GM12878 (cell line): ENCODE data around the gene TOX2. TPM values are rescaled to one million over a fixed set of nuclear protein-coding genes. Genes with fewer than 3 reads are reported as not detected.

Source experiments
- ATAC-seq: fragments of 200-7000 bp; cut with Tn5 transposase; 3 replicates; pipeline ENCODE4 v1.9.1; 2020; ENCODE audit warnings: mild to moderate bottlenecking, moderate library complexity
- BruUV-seq: library from RNA; stranded (reverse); fragments of 400-500 nt; replicated peaks from 2 replicates; lab custom pipeline; 2021; lab: Mats Ljungman, UMichigan
- CTCF ChIA-PET: fragments of 300-600 bp; sonication (Branson Sonifier 250); formaldehyde crosslinking; extraction: SDS; loops from one replicate; lab custom pipeline; 2021; ENCODE audit warnings: inconsistent platforms; lab: Yijun Ruan, JAX
- POLR2A ChIA-PET: fragments of 350-600 bp; formaldehyde crosslinking; extraction: SDS; loops from one replicate; lab custom pipeline; 2021; ENCODE audit warnings: inconsistent platforms; lab: Charles Lee
- RAD21 ChIA-PET: fragments of 300-600 bp; sonication (Branson Sonifier 250); formaldehyde crosslinking; loops from one replicate; lab custom pipeline; 2023; ENCODE audit warnings: antibody characterized with exemption; ENCODE audit not compliant: unreplicated experiment; lab: Charles Lee
- SMC1A ChIA-PET: fragments of 300-600 bp; sonication (Branson Sonifier 250); formaldehyde crosslinking; loops from one replicate; lab custom pipeline; 2023; ENCODE audit not compliant: unreplicated experiment, uncharacterized antibody; lab: Charles Lee
- DNase-seq: peaks from one replicate; pipeline ENCODE4 v3.0.0-alpha.2; 2011; ENCODE audit warnings: low read depth, low spot score
- FAIRE-seq: peaks from 3 replicates; lab custom pipeline; 2011; peaks lifted over from hg19 to GRCh38; lab: Jason Lieb, UNC
- H2AFZ ChIP-seq: 2 replicates; pipeline ENCODE4 v1.6.0; 2011; ENCODE audit warnings: low read depth, low read length, control low read depth; ENCODE audit not compliant: control insufficient read depth
- H3K27ac ChIP-seq: 2 replicates; pipeline ENCODE4 v1.5.1; 2011; ENCODE audit warnings: control low read depth; ENCODE audit not compliant: control insufficient read depth, insufficient read depth
- H3K27me3 ChIP-seq, 2 experiments: replicated peaks in 1 of 2; 2 replicates each; pipeline versions ENCODE4 v1.6.0 to v1.6.1; 2011; ENCODE audit warnings: low read length in 1 of 2; ENCODE audit not compliant: control insufficient read depth in 2 of 2, insufficient read depth in 2 of 2
- H3K36me3 ChIP-seq, 2 experiments: 2 replicates each; pipeline ENCODE4 v1.5.1; 2011; ENCODE audit warnings: low read length in 1 of 2; ENCODE audit not compliant: control insufficient read depth in 2 of 2, insufficient read depth in 2 of 2
- H3K4me1 ChIP-seq: 2 replicates; pipeline ENCODE4 v1.6.1; 2011; ENCODE audit warnings: mild to moderate bottlenecking, low read length, moderate library complexity, mixed read lengths; ENCODE audit not compliant: control insufficient read depth, insufficient read depth
- H3K4me2 ChIP-seq: 2 replicates; pipeline ENCODE4 v1.6.0; 2011; ENCODE audit warnings: control low read depth; ENCODE audit not compliant: control insufficient read depth, insufficient read depth
- H3K4me3 ChIP-seq: fragments of 200-600 bp; sonication (generic); 2 replicates; pipeline ENCODE4 v1.5.1; 2016
- H3K79me2 ChIP-seq: 2 replicates; pipeline ENCODE4 v1.6.0; 2011; ENCODE audit warnings: low read length; ENCODE audit not compliant: control insufficient read depth, insufficient read depth
- H3K9ac ChIP-seq: 2 replicates; pipeline ENCODE4 v1.8.0; 2011; ENCODE audit warnings: low read length, control low read depth, mixed read lengths; ENCODE audit not compliant: control insufficient read depth, insufficient read depth
- H3K9me3 ChIP-seq: replicated peaks from 3 replicates; pipeline ENCODE4 v1.5.1; 2011; ENCODE audit warnings: mild to moderate bottlenecking, low read length; ENCODE audit not compliant: control insufficient read depth, insufficient read depth
- H4K20me1 ChIP-seq: 2 replicates; pipeline ENCODE4 v1.6.0; 2011; ENCODE audit not compliant: control insufficient read depth, insufficient read depth
- ASH2L ChIP-seq: fragments of 300-600, 200-600 bp; sonication (generic); IDR thresholded peaks from 2 replicates; pipeline ENCODE4 v1.6.1; 2017; ENCODE audit warnings: low read depth, mild to moderate bottlenecking, borderline replicate concordance
- EGR1 ChIP-seq, 2 experiments: IDR thresholded peaks; 1 replicate in 1 of 2; 2 replicates in 1 of 2; pipeline ENCODE4 v1.6.1; 2011 to 2012; ENCODE audit warnings: low read depth in 2 of 2, low read length in 2 of 2, borderline replicate concordance in 1 of 2, mild to moderate bottlenecking in 1 of 2, moderate library complexity in 1 of 2
- EP300 ChIP-seq, 2 experiments: fragments of 150-350 bp in 1 of 2; IDR thresholded peaks; 2 replicates each; pipeline ENCODE4 v1.6.1; 2011 to 2012; ENCODE audit warnings: low read depth in 2 of 2, low read length in 2 of 2, borderline replicate concordance in 1 of 2, improper control_type of control experiment in 1 of 2, inconsistent platforms in 1 of 2; ENCODE audit not compliant: control insufficient read depth in 1 of 2
- ETV6 ChIP-seq, 2 experiments: fragments of 450-650 bp in 1 of 2; IDR thresholded peaks in 1 of 2; conservative IDR thresholded peaks in 1 of 2; 2 replicates each; pipeline ENCODE4 v1.6.1; 2014; ENCODE audit warnings: antibody characterized with exemption in 1 of 2, borderline replicate concordance in 1 of 2, low read depth in 1 of 2, mild to moderate bottlenecking in 1 of 2, moderate library complexity in 1 of 2
- HDAC2 ChIP-seq: fragments of 200-600 bp; sonication (generic); IDR thresholded peaks from 2 replicates; pipeline ENCODE4 v1.6.1; 2017
- JUND ChIP-seq: IDR thresholded peaks from 2 replicates; pipeline ENCODE4 v1.6.1; 2012; ENCODE audit warnings: low read depth, mild to moderate bottlenecking, low read length, improper control_type of control experiment, moderate library complexity
- NRF1 ChIP-seq: conservative IDR thresholded peaks from 2 replicates; pipeline ENCODE4 v1.6.1; 2011; ENCODE audit warnings: mild to moderate bottlenecking, low read depth, low read length, improper control_type of control experiment
- POLR2AphosphoS5 ChIP-seq: IDR thresholded peaks from 2 replicates; pipeline ENCODE4 v1.6.1; 2011; ENCODE audit warnings: mild to moderate bottlenecking, low read length, inconsistent platforms
- RCOR1 ChIP-seq: conservative IDR thresholded peaks from 2 replicates; pipeline ENCODE4 v1.6.1; 2012; ENCODE audit warnings: low read depth, low read length, improper control_type of control experiment
- SPI1 ChIP-seq: IDR thresholded peaks from 2 replicates; pipeline ENCODE4 v1.6.1; 2011; ENCODE audit warnings: low read depth, mild to moderate bottlenecking, low read length, moderate library complexity, borderline replicate concordance; ENCODE audit not compliant: insufficient read depth
- TCF3 ChIP-seq: IDR thresholded peaks from 2 replicates; pipeline ENCODE4 v1.6.1; 2012; ENCODE audit warnings: low read depth, mild to moderate bottlenecking, low read length, borderline replicate concordance; ENCODE audit not compliant: insufficient read depth
- ZBED1 ChIP-seq: IDR thresholded peaks from 2 replicates; pipeline ENCODE4 v1.6.1; 2016; ENCODE audit warnings: borderline replicate concordance
- WGBS: methylation state at CpG from one replicate; pipeline ENCODE4 v1.1.6; 2016; ENCODE audit warnings: low lambda C conversion rate; ENCODE audit not compliant: insufficient replicate concordance, insufficient coverage; ENCODE audit errors: missing lambda C conversion rate; 5-methylcytosine and 5-hydroxymethylcytosine counted together
- in situ Hi-C: fragments of 300-500 bp; cut with MboI; formaldehyde crosslinking; loops from 9 replicates; pipeline ENCODE4 v1.14.3; 2018; ENCODE audit warnings: mixed read lengths
- intact Hi-C: fragments of 100-400 bp; cut with micrococcal nuclease; formaldehyde crosslinking; loops from one replicate; pipeline ENCODE4 v1.14.2; 2022; ENCODE audit not compliant: unreplicated experiment
- polyA plus RNA-seq, 11 experiments: library from polyadenylated mRNA; depleted of rRNA in 4 of 11; unstranded in 6 of 11; stranded (reverse) in 5 of 11; fragments of >200 nt; fragmentation: Nextera tagmentation in 4 of 11; fragmentation: Illumina TruSeq in 1 of 11; extraction: Ambion mirVana in 4 of 11; extraction: Trizol in 1 of 11; gene quantifications; 1 replicate in 1 of 11; 2 replicates in 10 of 11; pipeline versions ENCODE4 v1.2.1 to v1.2.3, GENCODE V29; 2011 to 2016; ENCODE audit warnings: inconsistent platforms in 2 of 11, missing spikeins in 2 of 11, low read depth in 1 of 11
- total RNA-seq, 4 experiments: library from RNA; depleted of rRNA in 3 of 4; stranded (reverse); fragments of >200 nt in 3 of 4; fragmentation: Illumina TruSeq in 1 of 4; extraction: Trizol in 1 of 4; gene quantifications; 2 replicates each; pipeline versions ENCODE4 v1.2.1 to v1.2.3, GENCODE V29; 2013 to 2021

Gene TOX2
- total and polyA plus RNA-seq, 10 of the 15 experiments (the other 5 are each of a cell fraction or from before 2014, with no cell fraction given): 2.6 to 40.5 (median 7.9) TPM

DNA sequence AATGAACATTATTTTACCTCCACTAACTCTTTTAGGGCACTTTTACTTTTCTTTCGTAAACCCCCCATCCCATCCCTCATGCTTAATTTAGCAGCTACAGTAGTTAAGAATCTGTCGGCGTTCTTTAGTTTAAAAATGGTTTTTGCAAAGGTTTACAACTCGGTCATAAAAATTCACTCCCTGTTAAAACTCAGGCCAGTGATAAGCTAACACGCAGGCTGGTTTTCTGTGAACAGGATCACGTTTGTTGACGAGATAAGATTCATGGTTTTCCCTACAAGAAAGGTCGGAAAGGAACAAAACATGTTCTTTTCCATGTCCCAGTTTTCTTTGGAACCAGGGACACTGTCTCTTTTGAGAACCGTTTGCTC is 101.1 kb downstream of the TOX2 start (continued):
- TF ChIP-seq TCF3: no peak
- TF ChIP-seq NRF1: no peak
- no peak for TF ChIP-seq POLR2AphosphoS5
- TF ChIP-seq ASH2L: no peak

DNA sequence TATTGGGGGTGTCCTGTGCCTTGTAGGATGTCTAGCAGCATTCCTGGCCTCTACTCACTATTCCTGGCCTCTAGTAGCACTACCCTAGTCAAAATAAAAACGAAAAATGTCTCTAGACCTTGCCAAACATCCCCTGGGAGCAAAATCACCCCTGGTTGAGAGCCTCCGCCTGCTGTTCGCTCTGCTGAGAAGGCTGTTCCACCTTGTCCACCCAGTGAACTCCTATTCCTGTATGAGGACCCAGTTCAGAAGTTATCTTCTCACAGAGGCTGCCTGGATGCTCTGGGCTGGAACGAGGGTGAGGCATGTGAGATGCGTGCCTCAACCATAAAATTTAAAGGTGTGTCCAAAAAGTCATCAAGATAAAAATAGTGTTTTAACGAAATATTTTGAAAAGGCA is 101.9 kb downstream of the TOX2 start:
- Histone ChIP-seq H2AFZ (no peak overlapping the region), H3K9me3 (no peaks in the 10 kb centered on the region), H3K79me2 (no peaks in the 10 kb centered on the region), H3K9ac (no peak overlapping the region), H4K20me1 (no peaks in the 10 kb centered on the region), H3K36me3 (no peaks in the 10 kb centered on the region; a peak in 1 of 4 replicates), H3K27ac (no peak overlapping the region), H3K27me3 (no peaks in the 10 kb centered on the region), H3K4me2 (no peak overlapping the region), H3K4me3 (no peak overlapping the region), H3K4me1 (peaks cover 5% of the 10 kb centered on the region; the same call in 1 of the 2 replicates)
- BruUV-seq: no TSS peak
- 79% methylated on average over 6 of the region's 6 CpGs for WGBS
- ChIA-PET RAD21 (interaction anchor here (1.5 kb wide), 1 partner anchor 64 kb away, joined by 3 read pairs; no protein-coding TSS in a partner anchor), CTCF (no interaction called here), SMC1A (interaction anchor here (1.0 to 3.5 kb wide), 5 partner anchors 9 to 34 kb away, joined by 3 to 17 read pairs (median 7); no protein-coding TSS in a partner anchor), POLR2A (no interaction called here)
- in situ Hi-C loops: no loop called here
- no peak for TF ChIP-seq ETV6 (conservative IDR thresholded peaks at IDR 0.05 in 1 of 2, IDR thresholded peaks at IDR 0.05 in 1 of 2; ENCODE audit: borderline replicate concordance in 1 of 2, low read depth in 1 of 2)
- no peak for TF ChIP-seq JUND
- no peak for TF ChIP-seq HDAC2
- TF ChIP-seq SPI1: no peak
- no peak for TF ChIP-seq EP300 (IDR thresholded peaks at IDR 0.05; ENCODE audit: borderline replicate concordance in 1 of 2, control insufficient read depth in 1 of 2, low read depth in 2 of 2, low read length in 2 of 2)
- no peak for TF ChIP-seq ZBED1
- TF ChIP-seq EGR1 (IDR thresholded peaks at IDR 0.05; ENCODE audit: borderline replicate concordance in 1 of 2, low read depth in 2 of 2, low read length in 2 of 2): no peak
- no peak for TF ChIP-seq RCOR1
- DNase-seq: no peak
- FAIRE-seq: no peak
- no peak for ATAC-seq
- intact Hi-C loops: no loop called here
